Panc1 (cell line): ENCODE measurements around the gene TMEM208.

Experiments
- CTCF ChIP-seq: fragments of 450-650 bp; IDR thresholded peaks from 2 replicates; pipeline ENCODE4 v1.5.1; 2017; ENCODE audit warnings: mild to moderate bottlenecking
- POLR2AphosphoS5 ChIP-seq: IDR thresholded peaks from 2 replicates; pipeline ENCODE4 v1.6.1; 2012; ENCODE audit warnings: mild to moderate bottlenecking, low read depth, low read length, moderate library complexity
- REST ChIP-seq, 2 experiments: IDR thresholded peaks; 2 replicates each; pipeline ENCODE4 v1.6.1; 2011 to 2012; ENCODE audit warnings: low read depth in 2 of 2, control low read depth in 1 of 2, low read length in 1 of 2, mild to moderate bottlenecking in 1 of 2, moderate library complexity in 1 of 2; ENCODE audit not compliant: insufficient read depth in 1 of 2

GRCh38 chr16:67246756-67247191 is 19.8 kb downstream of the TMEM208 start:
- TF ChIP-seq CTCF (no peak), POLR2AphosphoS5 (no peak), REST (IDR thresholded peaks at IDR 0.05; ENCODE audit: insufficient read depth in 1 of 2, low read depth in 2 of 2, low read length in 1 of 2) (no peak)
